WTC11 (cell line): ENCODE data around the gene GET4. TPM values are rescaled to one million over a fixed set of nuclear protein-coding genes. Genes with fewer than 3 reads are reported as not detected.
A peak's percentile ranks its signal among the peaks of the same experiment; 100 is the strongest.

ENCODE experiments used
- ATAC-seq: fragments of 200-7000 bp; cut with Tn5 transposase; 2 replicates; pipeline ENCODE4 v1.10.0; 2021; ENCODE audit warnings: mild to moderate bottlenecking, moderate library complexity
- CTCF ChIA-PET: fragments of 300-600 bp; sonication (Branson Sonifier 250); formaldehyde crosslinking; loops from one replicate; lab custom pipeline; 2021; ENCODE audit warnings: antibody characterized with exemption; lab: Charles Lee
- POLR2A ChIA-PET: fragments of 350-600 bp; sonication (Branson Sonifier 250); formaldehyde crosslinking; loops from one replicate; lab custom pipeline; 2021; ENCODE audit warnings: antibody characterized with exemption; lab: Charles Lee
- DNase-seq: peaks from one replicate; pipeline ENCODE4 v3.0.0; 2021; ENCODE audit warnings: low spot score
- H3K27ac Mint-ChIP-seq: 2 replicates; pipeline ENCODE4 v1.8.0; 2021; ENCODE audit warnings: mixed read lengths
- H3K27me3 Mint-ChIP-seq: 2 replicates; pipeline ENCODE4 v1.8.0; 2021; ENCODE audit warnings: low read depth, mild to moderate bottlenecking, moderate library complexity, mixed read lengths
- H3K36me3 Mint-ChIP-seq: 2 replicates; pipeline ENCODE4 v1.8.0; 2021; ENCODE audit warnings: mixed read lengths
- H3K4me1 Mint-ChIP-seq: 2 replicates; pipeline ENCODE4 v1.8.0; 2022; ENCODE audit warnings: mixed read lengths
- H3K4me3 Mint-ChIP-seq: 2 replicates; pipeline ENCODE4 v1.8.0; 2021; ENCODE audit warnings: mild to moderate bottlenecking, moderate library complexity, mixed read lengths
- H3K9me3 Mint-ChIP-seq: 2 replicates; pipeline ENCODE4 v1.8.0; 2021; ENCODE audit warnings: mixed read lengths
- CREB1 ChIP-seq: sonication (generic); formaldehyde crosslinking; IDR thresholded peaks from 2 replicates; pipeline ENCODE4 v1.8.0; 2023; ENCODE audit warnings: mild to moderate bottlenecking, missing genetic modification reagents
- HMGXB4 ChIP-seq: sonication (generic); formaldehyde crosslinking; IDR thresholded peaks from 2 replicates; pipeline ENCODE4 v1.8.1; 2023; ENCODE audit warnings: mild to moderate bottlenecking, moderate library complexity, missing genetic modification reagents
- IRF2 ChIP-seq: sonication (generic); formaldehyde crosslinking; IDR thresholded peaks from 2 replicates; pipeline ENCODE4 v1.8.0; 2022; ENCODE audit warnings: low read depth, missing genetic modification reagents, borderline replicate concordance
- JAZF1 ChIP-seq: fragments of 250-450 bp; sonication (Bioruptor Pico); IDR thresholded peaks from 2 replicates; pipeline ENCODE4 v1.9.0; 2021; ENCODE audit warnings: moderate library complexity, mild to moderate bottlenecking, inconsistent platforms
- MXD4 ChIP-seq: fragments of 250-450 bp; sonication (Bioruptor Pico); IDR thresholded peaks from 2 replicates; pipeline ENCODE4 v1.8.0; 2021; ENCODE audit warnings: mild to moderate bottlenecking, moderate library complexity, borderline replicate concordance
- NFE2L1 ChIP-seq: sonication (generic); formaldehyde crosslinking; IDR thresholded peaks from 2 replicates; pipeline ENCODE4 v1.8.1; 2023; ENCODE audit warnings: missing genetic modification reagents
- NR3C1 ChIP-seq: sonication (generic); formaldehyde crosslinking; conservative IDR thresholded peaks from 2 replicates; pipeline ENCODE4 v1.8.1; 2023; ENCODE audit warnings: low read depth, mild to moderate bottlenecking, missing genetic modification reagents
- SMAD4 ChIP-seq: sonication (generic); formaldehyde crosslinking; IDR thresholded peaks from 2 replicates; pipeline ENCODE4 v1.8.0; 2022; ENCODE audit warnings: mild to moderate bottlenecking, missing genetic modification reagents
- TCF7 ChIP-seq: sonication (generic); formaldehyde crosslinking; IDR thresholded peaks from 2 replicates; pipeline ENCODE4 v1.8.0; 2022; ENCODE audit warnings: mild to moderate bottlenecking, low read depth, missing genetic modification reagents, moderate library complexity
- USF2 ChIP-seq: sonication (generic); formaldehyde crosslinking; IDR thresholded peaks from 2 replicates; pipeline ENCODE4 v1.8.1; 2023; ENCODE audit warnings: mild to moderate bottlenecking, missing genetic modification reagents, moderate library complexity
- ZBTB21 ChIP-seq: sonication (generic); formaldehyde crosslinking; IDR thresholded peaks from 2 replicates; pipeline ENCODE4 v1.8.1; 2023; ENCODE audit warnings: mild to moderate bottlenecking, missing genetic modification reagents, borderline replicate concordance
- ZNF121 ChIP-seq: sonication (generic); formaldehyde crosslinking; IDR thresholded peaks from 2 replicates; pipeline ENCODE4 v1.8.0; 2023; ENCODE audit warnings: missing genetic modification reagents
- total RNA-seq: library from RNA; stranded (reverse); gene quantifications from 3 replicates; pipeline ENCODE4 v1.2.3, GENCODE V29; 2021
- TF ChIP-seq, protein P1 (sequence below): fragments of 250-450 bp; sonication (Bioruptor Pico); IDR thresholded peaks from 2 replicates; pipeline ENCODE4 v1.9.0; 2021; ENCODE audit warnings: moderate library complexity, mild to moderate bottlenecking, inconsistent platforms, borderline replicate concordance
- TF ChIP-seq, protein P2 (sequence below): sonication (generic); formaldehyde crosslinking; IDR thresholded peaks from 2 replicates; pipeline ENCODE4 v1.8.0; 2022; ENCODE audit warnings: mild to moderate bottlenecking, missing genetic modification reagents

The GET4 gene
- total RNA-seq, 1 experiment from 2014 or later, result 73.0 TPM

DNA sequence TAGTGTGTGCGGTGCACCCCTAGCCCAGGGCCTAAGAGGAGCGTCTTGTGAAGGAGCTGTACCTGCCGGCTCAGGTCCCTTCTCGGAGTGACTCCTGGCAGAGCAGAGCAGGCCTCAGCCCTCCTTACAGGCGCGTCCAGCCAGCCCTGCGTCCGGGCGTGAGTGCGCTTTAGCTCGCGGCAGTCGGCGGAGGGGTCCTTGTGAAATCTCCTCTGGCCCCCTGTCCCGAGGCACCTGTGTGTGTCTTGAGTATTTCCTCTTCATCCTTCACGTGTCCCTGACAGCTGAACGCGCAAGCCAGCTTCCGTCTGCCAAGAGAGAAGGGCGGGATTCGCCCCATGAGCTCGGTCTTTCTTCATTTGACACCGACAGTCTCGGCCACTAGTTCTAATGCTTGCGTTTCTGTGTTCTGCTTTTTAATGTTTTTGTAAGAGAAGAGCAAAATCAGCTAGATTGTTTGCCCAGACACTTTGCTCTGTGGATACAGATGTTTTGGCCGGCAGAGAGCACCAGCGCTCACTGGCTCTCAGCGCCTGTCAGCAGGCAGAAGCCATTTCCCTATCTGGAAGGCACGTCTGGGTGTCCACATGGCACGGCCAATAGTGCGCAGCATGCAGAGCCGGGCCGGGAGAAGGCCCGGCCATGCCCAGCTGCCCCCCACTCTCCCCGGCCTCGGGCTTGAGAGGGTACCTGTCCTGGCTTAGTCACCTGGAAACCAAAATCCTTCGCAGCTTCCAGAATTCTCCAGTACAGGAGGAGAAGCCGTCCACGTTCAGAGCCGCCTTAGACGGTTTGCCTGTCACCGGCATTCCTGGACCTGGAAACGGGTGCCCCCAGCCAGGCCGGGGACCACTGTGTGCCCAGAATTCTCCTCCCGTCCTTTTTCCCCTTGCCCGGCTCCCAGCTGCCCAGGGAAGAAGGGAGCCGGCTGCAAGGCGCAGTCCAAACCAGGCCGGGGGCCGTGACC lies 7.0 kb downstream of the GET4 start (continued):
- no peak for TF ChIP-seq USF2 (CRISPR knock-in tag)
- no peak for TF ChIP-seq HMGXB4
- TF ChIP-seq MXD4 (CRISPR knock-in tag), result no peak

DNA sequence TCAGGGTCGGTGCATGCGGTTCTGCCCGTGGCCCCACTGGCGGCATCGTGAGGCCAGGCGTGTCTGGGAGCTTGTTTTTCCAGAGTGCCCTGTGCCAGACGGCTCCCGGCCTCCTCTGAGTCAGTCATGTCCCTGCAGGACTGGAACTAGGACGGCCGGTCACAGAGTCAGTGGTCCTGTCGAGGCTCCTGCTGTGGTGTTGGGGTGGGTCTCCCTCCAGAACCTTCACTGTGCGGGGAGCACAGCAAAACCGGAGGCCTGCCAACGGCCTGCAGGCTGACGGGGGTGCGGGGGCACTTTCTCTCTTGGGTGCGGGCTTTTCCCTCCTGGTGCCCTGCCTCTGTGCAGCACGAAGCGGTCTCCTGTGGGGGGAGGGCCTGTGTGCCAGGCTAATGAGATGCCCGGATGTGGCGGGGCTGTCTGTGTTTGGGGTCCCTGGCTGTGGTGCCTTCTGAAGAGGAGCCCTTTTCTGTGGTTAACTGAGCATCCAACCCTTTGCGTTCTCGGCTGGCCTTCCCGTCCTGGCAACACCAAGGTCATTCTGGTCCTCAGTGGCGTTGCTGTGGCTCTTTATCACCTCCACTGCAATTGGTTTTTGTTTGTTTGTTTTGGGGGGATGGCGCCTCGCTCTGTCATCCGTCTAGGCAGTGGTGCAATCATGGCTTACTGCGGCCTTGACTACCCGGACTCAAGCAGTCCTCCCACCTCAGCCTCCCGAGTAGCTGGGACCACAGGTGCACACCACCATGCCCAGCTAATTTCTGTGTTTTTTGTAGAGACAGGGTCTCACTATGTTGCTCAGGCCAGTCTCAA lies 8.0 kb downstream of the GET4 start:
- Mint-ChIP-seq H3K4me1 (peaks cover 4% of the 10 kb centered on the region; the same call in 1 of the 2 replicates), H3K27ac (peak overlapping the region; percentile 42), H3K9me3 (no peaks in the 10 kb centered on the region), H3K27me3 (no peaks in the 10 kb centered on the region), H3K36me3 (peaks cover 16% of the 10 kb centered on the region), H3K4me3 (no peak overlapping the region)
- DNase-seq, result no peak
- TF ChIP-seq CREB1 (CRISPR knock-in tag), result no peak
- TF ChIP-seq, all 79 proteins: peak for 0
- ChIA-PET CTCF (interaction anchor here (1.3 kb wide), 1 partner anchor 11 kb away, joined by 5 read pairs; no protein-coding TSS in a partner anchor), POLR2A (no interaction called here)
- ATAC-seq, result no peak

- H3K9me3 Mint-ChIP-seq, result no peaks in the 10 kb centered on the region
- 0 out of 2 replicates have a peak, but pooled peaks cover 4% of the 10 kb centered on the region for H3K4me1 Mint-ChIP-seq
- TF ChIP-seq ZBTB21 (CRISPR knock-in tag) (no peak), CREB1 (CRISPR knock-in tag) (no peak), NR3C1 (CRISPR knock-in tag) (no peak), NFE2L1 (CRISPR knock-in tag) (no peak)
- TF ChIP-seq, protein P1, sequence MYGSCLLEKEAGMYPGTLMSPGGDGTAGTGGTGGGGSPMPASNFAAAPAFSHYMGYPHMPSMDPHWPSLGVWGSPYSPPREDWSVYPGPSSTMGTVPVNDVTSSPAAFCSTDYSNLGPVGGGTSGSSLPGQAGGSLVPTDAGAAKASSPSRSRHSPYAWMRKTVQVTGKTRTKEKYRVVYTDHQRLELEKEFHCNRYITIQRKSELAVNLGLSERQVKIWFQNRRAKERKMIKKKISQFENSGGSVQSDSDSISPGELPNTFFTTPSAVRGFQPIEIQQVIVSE (CRISPR knock-in tag), result no peak
- ChIA-PET POLR2A (no interaction called here), CTCF (no interaction called here)
- no peak overlapping the region for H3K27ac Mint-ChIP-seq
- no peak for DNase-seq
- no peak overlapping the region for H3K4me3 Mint-ChIP-seq
- H3K27me3 Mint-ChIP-seq, result no peaks in the 10 kb centered on the region
- peaks cover 17% of the 10 kb centered on the region for H3K36me3 Mint-ChIP-seq
- ATAC-seq, result no peak
These were observed 9.0 kb downstream of the GET4 start for GRCh38 chr7:885261-885892.

GRCh38 chr7:885893-886625 lies 9.7 kb downstream of the GET4 start:
- Mint-ChIP-seq H3K9me3 (no peaks in the 10 kb centered on the region), H3K36me3 (peaks cover 24% of the 10 kb centered on the region), H3K27me3 (no peaks in the 10 kb centered on the region), H3K27ac (0 out of 2 replicates have a peak overlapping the region, but pooled peaks have one; percentile 57), H3K4me3 (no peak overlapping the region), H3K4me1 (0 out of 2 replicates have a peak, but pooled peaks cover 4% of the 10 kb centered on the region)
- no peak for ATAC-seq
- no peak for DNase-seq
- no peak for TF ChIP-seq USF2 (CRISPR knock-in tag)
- TF ChIP-seq NFE2L1 (CRISPR knock-in tag), result no peak
- no peak for TF ChIP-seq SMAD4 (CRISPR knock-in tag)
- no peak for TF ChIP-seq ZNF121 (CRISPR knock-in tag)
- no peak for TF ChIP-seq IRF2 (CRISPR knock-in tag)
- TF ChIP-seq TCF7, result no peak
- no peak for TF ChIP-seq JAZF1
- TF ChIP-seq, protein P2, sequence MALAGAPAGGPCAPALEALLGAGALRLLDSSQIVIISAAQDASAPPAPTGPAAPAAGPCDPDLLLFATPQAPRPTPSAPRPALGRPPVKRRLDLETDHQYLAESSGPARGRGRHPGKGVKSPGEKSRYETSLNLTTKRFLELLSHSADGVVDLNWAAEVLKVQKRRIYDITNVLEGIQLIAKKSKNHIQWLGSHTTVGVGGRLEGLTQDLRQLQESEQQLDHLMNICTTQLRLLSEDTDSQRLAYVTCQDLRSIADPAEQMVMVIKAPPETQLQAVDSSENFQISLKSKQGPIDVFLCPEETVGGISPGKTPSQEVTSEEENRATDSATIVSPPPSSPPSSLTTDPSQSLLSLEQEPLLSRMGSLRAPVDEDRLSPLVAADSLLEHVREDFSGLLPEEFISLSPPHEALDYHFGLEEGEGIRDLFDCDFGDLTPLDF (CRISPR knock-in tag), result no peak
- ChIA-PET CTCF (interaction anchor here (0.5 kb wide), 1 partner anchor 24 kb away, joined by 3 read pairs; no protein-coding TSS in a partner anchor), POLR2A (no interaction called here)
